ENCODE data around the gene GPR160.
A peak's percentile ranks its signal among the peaks of the same experiment; 100 is the strongest.
"Not testable (repeated sequence)": the region's sequence is repeated elsewhere in the genome, so short reads cannot be mapped to it uniquely, and the experiment has no call there.

The GPR160 gene

GRCh38 chr3:170037463-170038433 is at the start of gene GPR160:
GPR160 (plus strand) TSS chr3:170037995; CDS start chr3:170083973, 45,978 bp downstream.
- DNase-seq (ENCODE audit: low read depth in 1 of 2, low spot score in 1 of 2), result peak; percentile 65 to 68

GRCh38 chr3:169990431-169990830 is 47.4 kb upstream of the GPR160 start:
- no peak for DNase-seq (ENCODE audit: low read depth in 1 of 2, low spot score in 1 of 2)

- DNase-seq (ENCODE audit: low read depth in 1 of 2, low spot score in 1 of 2), result no peak
Observed at GRCh38 chr3:169992156-169992555, 45.6 kb upstream of the GPR160 start.

GRCh38 chr3:169992781-169993180 is 45.0 kb upstream of the GPR160 start:
- no peak for DNase-seq (ENCODE audit: low read depth in 1 of 2, low spot score in 1 of 2)

- DNase-seq (ENCODE audit: low read depth in 1 of 2, low spot score in 1 of 2), result no peak
Observed at GRCh38 chr3:169993761-169994160, 44.0 kb upstream of the GPR160 start.

GRCh38 chr3:169996063-169996462 is 41.7 kb upstream of the GPR160 start:
- no peak for DNase-seq (ENCODE audit: low read depth in 1 of 2, low spot score in 1 of 2)

GRCh38 chr3:169998668-169999131 is 39.1 kb upstream of the GPR160 start:
- DNase-seq (ENCODE audit: low read depth in 1 of 2, low spot score in 1 of 2), result no peak

GRCh38 chr3:169999433-169999832 is 38.4 kb upstream of the GPR160 start:
- no peak for DNase-seq (ENCODE audit: low read depth in 1 of 2, low spot score in 1 of 2)

- DNase-seq (ENCODE audit: low read depth in 1 of 2, low spot score in 1 of 2), result no peak
Observed at GRCh38 chr3:170000051-170000450, 37.7 kb upstream of the GPR160 start.

- no peak for DNase-seq (ENCODE audit: low read depth in 1 of 2, low spot score in 1 of 2)
Observed at GRCh38 chr3:170002231-170002630, 35.6 kb upstream of the GPR160 start.

GRCh38 chr3:170002879-170003278 is 34.9 kb upstream of the GPR160 start:
- DNase-seq (ENCODE audit: low read depth in 1 of 2, low spot score in 1 of 2), result no peak

- no peak for DNase-seq (ENCODE audit: low read depth in 1 of 2, low spot score in 1 of 2)
Observed at GRCh38 chr3:170003881-170004356, 33.9 kb upstream of the GPR160 start.

- DNase-seq (ENCODE audit: low read depth in 1 of 2, low spot score in 1 of 2), result peak in 1 of 2 donors; percentile 6
Observed at GRCh38 chr3:170007031-170007663, 30.6 kb upstream of the GPR160 start.

- no peak for DNase-seq (ENCODE audit: low read depth in 1 of 2, low spot score in 1 of 2)
Observed at GRCh38 chr3:170010498-170010897, 27.3 kb upstream of the GPR160 start.

GRCh38 chr3:170012683-170013400 is 25.0 kb upstream of the GPR160 start:
- no peak for DNase-seq (ENCODE audit: low read depth in 1 of 2, low spot score in 1 of 2)

GRCh38 chr3:170016057-170016456 is 21.7 kb upstream of the GPR160 start:
- no peak for DNase-seq (ENCODE audit: low read depth in 1 of 2, low spot score in 1 of 2)

GRCh38 chr3:170019306-170019705 is 18.5 kb upstream of the GPR160 start:
- DNase-seq (ENCODE audit: low read depth in 1 of 2, low spot score in 1 of 2), result not testable (repeated sequence)

- DNase-seq (ENCODE audit: low read depth in 1 of 2, low spot score in 1 of 2), result no peak
Observed at GRCh38 chr3:170021083-170021482, 16.7 kb upstream of the GPR160 start.

GRCh38 chr3:170022336-170022735 is 15.5 kb upstream of the GPR160 start:
- no peak for DNase-seq (ENCODE audit: low read depth in 1 of 2, low spot score in 1 of 2)

- no peak for DNase-seq (ENCODE audit: low read depth in 1 of 2, low spot score in 1 of 2)
Observed at GRCh38 chr3:170023165-170023564, 14.6 kb upstream of the GPR160 start.

GRCh38 chr3:170024581-170024980 is 13.2 kb upstream of the GPR160 start:
- no peak for DNase-seq (ENCODE audit: low read depth in 1 of 2, low spot score in 1 of 2)
